ENCODE measurements around the gene FOXP1. TPM values are rescaled to one million over a fixed set of nuclear protein-coding genes. Genes with fewer than 3 reads are reported as not detected.

The FOXP1 gene
- total and polyA plus RNA-seq, 9 of the 15 experiments (the other 6 are each of a cell fraction or from before 2014, with no cell fraction given), result 7.7 to 34.5 (median 13.7) TPM

DNA sequence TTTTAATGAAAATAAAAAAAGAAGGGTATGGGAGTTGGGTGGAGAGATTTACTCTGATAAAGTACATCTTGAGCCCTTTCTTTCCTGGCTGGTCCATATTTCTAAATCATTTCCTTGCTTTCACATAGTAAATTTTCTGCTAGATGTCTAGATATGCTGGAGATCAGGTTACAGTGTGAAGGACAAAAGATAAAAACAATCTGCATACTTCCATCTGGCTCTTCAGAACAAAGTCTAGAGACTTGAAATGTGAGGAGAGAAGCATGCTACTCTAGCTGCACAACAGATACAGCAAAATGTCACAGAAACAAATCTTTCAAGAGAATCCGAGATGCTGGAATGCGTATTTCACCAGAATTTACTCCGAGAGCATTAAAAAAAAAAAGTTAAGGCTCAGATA is 42.2 kb downstream of the FOXP1 start (continued):
- TF ChIP-seq, protein P1, sequence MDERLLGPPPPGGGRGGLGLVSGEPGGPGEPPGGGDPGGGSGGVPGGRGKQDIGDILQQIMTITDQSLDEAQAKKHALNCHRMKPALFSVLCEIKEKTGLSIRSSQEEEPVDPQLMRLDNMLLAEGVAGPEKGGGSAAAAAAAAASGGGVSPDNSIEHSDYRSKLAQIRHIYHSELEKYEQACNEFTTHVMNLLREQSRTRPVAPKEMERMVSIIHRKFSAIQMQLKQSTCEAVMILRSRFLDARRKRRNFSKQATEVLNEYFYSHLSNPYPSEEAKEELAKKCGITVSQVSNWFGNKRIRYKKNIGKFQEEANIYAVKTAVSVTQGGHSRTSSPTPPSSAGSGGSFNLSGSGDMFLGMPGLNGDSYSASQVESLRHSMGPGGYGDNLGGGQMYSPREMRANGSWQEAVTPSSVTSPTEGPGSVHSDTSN (CRISPR knock-in tag; IDR thresholded peaks at IDR 0.05; ENCODE audit: low read depth), result no peak
- TF ChIP-seq, protein P1 (tag; conservative IDR thresholded peaks at IDR 0.05; ENCODE audit: low read depth), result peak; percentile 36; the same call in 1 of the 2 replicates
- TF ChIP-seq MTF1 (CRISPR knock-in tag; IDR thresholded peaks at IDR 0.05; ENCODE audit: borderline replicate concordance) (no peak), POLR2AphosphoS5 (IDR thresholded peaks at IDR 0.05; ENCODE audit: control insufficient read depth, insufficient read depth, low read depth, low read length) (no peak)
- TF ChIP-seq, protein P2, sequence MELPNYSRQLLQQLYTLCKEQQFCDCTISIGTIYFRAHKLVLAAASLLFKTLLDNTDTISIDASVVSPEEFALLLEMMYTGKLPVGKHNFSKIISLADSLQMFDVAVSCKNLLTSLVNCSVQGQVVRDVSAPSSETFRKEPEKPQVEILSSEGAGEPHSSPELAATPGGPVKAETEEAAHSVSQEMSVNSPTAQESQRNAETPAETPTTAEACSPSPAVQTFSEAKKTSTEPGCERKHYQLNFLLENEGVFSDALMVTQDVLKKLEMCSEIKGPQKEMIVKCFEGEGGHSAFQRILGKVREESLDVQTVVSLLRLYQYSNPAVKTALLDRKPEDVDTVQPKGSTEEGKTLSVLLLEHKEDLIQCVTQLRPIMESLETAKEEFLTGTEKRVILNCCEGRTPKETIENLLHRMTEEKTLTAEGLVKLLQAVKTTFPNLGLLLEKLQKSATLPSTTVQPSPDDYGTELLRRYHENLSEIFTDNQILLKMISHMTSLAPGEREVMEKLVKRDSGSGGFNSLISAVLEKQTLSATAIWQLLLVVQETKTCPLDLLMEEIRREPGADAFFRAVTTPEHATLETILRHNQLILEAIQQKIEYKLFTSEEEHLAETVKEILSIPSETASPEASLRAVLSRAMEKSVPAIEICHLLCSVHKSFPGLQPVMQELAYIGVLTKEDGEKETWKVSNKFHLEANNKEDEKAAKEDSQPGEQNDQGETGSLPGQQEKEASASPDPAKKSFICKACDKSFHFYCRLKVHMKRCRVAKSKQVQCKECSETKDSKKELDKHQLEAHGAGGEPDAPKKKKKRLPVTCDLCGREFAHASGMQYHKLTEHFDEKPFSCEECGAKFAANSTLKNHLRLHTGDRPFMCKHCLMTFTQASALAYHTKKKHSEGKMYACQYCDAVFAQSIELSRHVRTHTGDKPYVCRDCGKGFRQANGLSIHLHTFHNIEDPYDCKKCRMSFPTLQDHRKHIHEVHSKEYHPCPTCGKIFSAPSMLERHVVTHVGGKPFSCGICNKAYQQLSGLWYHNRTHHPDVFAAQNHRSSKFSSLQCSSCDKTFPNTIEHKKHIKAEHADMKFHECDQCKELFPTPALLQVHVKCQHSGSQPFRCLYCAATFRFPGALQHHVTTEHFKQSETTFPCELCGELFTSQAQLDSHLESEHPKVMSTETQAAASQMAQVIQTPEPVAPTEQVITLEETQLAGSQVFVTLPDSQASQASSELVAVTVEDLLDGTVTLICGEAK (IDR thresholded peaks at IDR 0.05), result no peak
- TF ChIP-seq, protein P2 (CRISPR knock-in tag; IDR thresholded peaks at IDR 0.05), result no peak
